H9 (cell line): ENCODE measurements around the gene SPATA6. TPM values are rescaled to one million over a fixed set of nuclear protein-coding genes. Genes with fewer than 3 reads are reported as not detected.

Experiments
- DNase-seq: peaks from one replicate; pipeline ENCODE4 v3.0.0-alpha.2; 2017
- H2AFZ ChIP-seq: one replicate; pipeline ENCODE4 v1.6.1; 2013; ENCODE audit warnings: mild to moderate bottlenecking, low read length, control low read depth, moderate library complexity
- H2AK5ac ChIP-seq: 2 replicates; pipeline ENCODE4 v1.6.1; 2013; ENCODE audit warnings: low read length, control low read depth, mixed read lengths; ENCODE audit not compliant: insufficient read length
- H2BK120ac ChIP-seq: one replicate; pipeline ENCODE4 v1.6.1; 2013; ENCODE audit warnings: low read depth, mild to moderate bottlenecking, low read length, control low read depth, inconsistent platforms; ENCODE audit not compliant: poor library complexity, severe bottlenecking
- H2BK12ac ChIP-seq: 2 replicates; pipeline ENCODE4 v1.6.1; 2013; ENCODE audit warnings: low read length, control low read depth, mixed read lengths, low read depth; ENCODE audit not compliant: insufficient read length
- H2BK15ac ChIP-seq: 2 replicates; pipeline ENCODE4 v1.6.1; 2013; ENCODE audit warnings: low read depth, low read length, control low read depth
- H2BK20ac ChIP-seq: one replicate; pipeline ENCODE4 v1.6.1; 2013; ENCODE audit warnings: low read depth, mild to moderate bottlenecking, low read length, control low read depth, inconsistent platforms; ENCODE audit not compliant: poor library complexity, severe bottlenecking
- H2BK5ac ChIP-seq: 2 replicates; pipeline ENCODE4 v1.6.1; 2013; ENCODE audit warnings: low read length, control low read depth, mixed read lengths; ENCODE audit not compliant: insufficient read length
- H3K14ac ChIP-seq: 2 replicates; pipeline ENCODE4 v1.6.1; 2013; ENCODE audit warnings: low read length, control low read depth; ENCODE audit not compliant: insufficient read depth
- H3K18ac ChIP-seq: 2 replicates; pipeline ENCODE4 v1.6.1; 2013; ENCODE audit warnings: low read depth, mild to moderate bottlenecking, mixed read lengths, low read length, control low read depth; ENCODE audit not compliant: insufficient read length
- H3K23ac ChIP-seq: 2 replicates; pipeline ENCODE4 v1.6.1; 2013; ENCODE audit warnings: low read length, control low read depth, mixed read lengths, low read depth; ENCODE audit not compliant: insufficient read length
- H3K23me2 ChIP-seq: 2 replicates; pipeline ENCODE4 v1.6.1; 2013; ENCODE audit warnings: low read depth, mild to moderate bottlenecking, mixed read lengths, low read length, control low read depth; ENCODE audit not compliant: insufficient read length, poor library complexity, severe bottlenecking
- H3K27ac ChIP-seq: 2 replicates; pipeline ENCODE4 v1.5.1; 2013; ENCODE audit warnings: low read length, control low read depth, mixed read lengths, low read depth; ENCODE audit not compliant: insufficient read length
- H3K27me3 ChIP-seq: 2 replicates; pipeline ENCODE4 v1.6.1; 2013; ENCODE audit warnings: low read length, control low read depth, inconsistent platforms; ENCODE audit not compliant: insufficient read depth
- H3K4ac ChIP-seq: 2 replicates; pipeline ENCODE4 v1.6.1; 2013; ENCODE audit warnings: low read depth, mild to moderate bottlenecking, control low read depth, inconsistent platforms, low read length, moderate library complexity
- H3K4me1 ChIP-seq: 2 replicates; pipeline ENCODE4 v1.6.1; 2013; ENCODE audit warnings: low read length, control low read depth, inconsistent platforms; ENCODE audit not compliant: insufficient read depth
- H3K4me2 ChIP-seq: 2 replicates; pipeline ENCODE4 v1.6.1; 2013; ENCODE audit warnings: low read length, control low read depth, mixed read lengths; ENCODE audit not compliant: insufficient read length, insufficient read depth
- H3K56ac ChIP-seq: 2 replicates; pipeline ENCODE4 v1.6.1; 2013; ENCODE audit warnings: low read depth, mild to moderate bottlenecking, mixed read lengths, low read length, control low read depth; ENCODE audit not compliant: insufficient read length
- H3K79me1 ChIP-seq: 2 replicates; pipeline ENCODE4 v1.6.1; 2013; ENCODE audit warnings: low read depth, mild to moderate bottlenecking, moderate library complexity, low read length, control low read depth, inconsistent platforms; ENCODE audit not compliant: insufficient read depth, poor library complexity, severe bottlenecking
- H3K79me2 ChIP-seq: 2 replicates; pipeline ENCODE4 v1.6.1; 2013; ENCODE audit warnings: low read length, control low read depth, inconsistent platforms; ENCODE audit not compliant: insufficient read depth
- H3K9ac ChIP-seq: 2 replicates; pipeline ENCODE4 v1.6.1; 2013; ENCODE audit warnings: low read length, control low read depth, mixed read lengths; ENCODE audit not compliant: insufficient read length; ENCODE audit errors: extremely low read depth
- H3K9me3 ChIP-seq: one replicate; pipeline ENCODE4 v1.6.1; 2013; ENCODE audit warnings: low read depth, low read length, inconsistent platforms; ENCODE audit not compliant: control insufficient read depth
- H3T11ph ChIP-seq: one replicate; pipeline ENCODE4 v1.6.1; 2013; ENCODE audit warnings: mild to moderate bottlenecking, low read length, control low read depth, inconsistent platforms
- H4K20me1 ChIP-seq: one replicate; pipeline ENCODE4 v1.6.1; 2013; ENCODE audit not compliant: control insufficient read depth, insufficient read length, insufficient read depth
- H4K5ac ChIP-seq: 2 replicates; pipeline ENCODE4 v1.6.1; 2013; ENCODE audit warnings: low read depth, mild to moderate bottlenecking, mixed read lengths, low read length, control low read depth; ENCODE audit not compliant: insufficient read length
- H4K8ac ChIP-seq: replicated peaks from 2 replicates; pipeline ENCODE4 v1.6.1; 2013; ENCODE audit warnings: low read length, control low read depth, mixed read lengths, low read depth; ENCODE audit not compliant: insufficient read length
- H4K91ac ChIP-seq: 2 replicates; pipeline ENCODE4 v1.6.1; 2013; ENCODE audit warnings: low read depth, mild to moderate bottlenecking, moderate library complexity, mixed read lengths, low read length, control low read depth; ENCODE audit not compliant: insufficient read length
- H3K27ac Mint-ChIP-seq, 3 experiments: 2 replicates in 2 of 3; 3 replicates in 1 of 3; pipeline ENCODE4 v1.8.0; 2020 to 2021; ENCODE audit warnings: mixed read lengths in 3 of 3, mild to moderate bottlenecking in 1 of 3, moderate library complexity in 1 of 3
- H3K27me3 Mint-ChIP-seq: 2 replicates; pipeline ENCODE4 v1.8.0; 2021; ENCODE audit warnings: low read depth, mild to moderate bottlenecking, moderate library complexity, mixed read lengths
- H3K36me3 Mint-ChIP-seq, 3 experiments: 2 replicates in 2 of 3; 3 replicates in 1 of 3; pipeline ENCODE4 v1.8.0; 2020 to 2021; ENCODE audit warnings: low read depth in 3 of 3, mixed read lengths in 3 of 3; ENCODE audit not compliant: insufficient read depth in 1 of 3
- H3K4me1 Mint-ChIP-seq, 2 experiments: 2 replicates each; pipeline ENCODE4 v1.8.0; 2020; ENCODE audit warnings: mixed read lengths in 2 of 2
- H3K4me3 Mint-ChIP-seq, 2 experiments: 2 replicates in 1 of 2; 3 replicates in 1 of 2; pipeline ENCODE4 v1.8.0; 2020 to 2021; ENCODE audit warnings: mild to moderate bottlenecking in 2 of 2, mixed read lengths in 2 of 2, moderate library complexity in 1 of 2
- H3K9me3 Mint-ChIP-seq, 2 experiments: 2 replicates in 1 of 2; 3 replicates in 1 of 2; pipeline ENCODE4 v1.8.0; 2020; ENCODE audit warnings: mild to moderate bottlenecking in 2 of 2, mixed read lengths in 2 of 2, moderate library complexity in 1 of 2
- WGBS: extraction: QIAGEN DNeasy Blood & Tissue Kit; methylation state at CpG from one replicate; pipeline ENCODE4 v1.1.7; 2013; ENCODE audit warnings: missing lambda C conversion rate, low lambda C conversion rate, mixed read lengths; ENCODE audit not compliant: insufficient read length; ENCODE audit errors: extremely low coverage; 5-methylcytosine and 5-hydroxymethylcytosine counted together
- total RNA-seq: library from RNA; stranded (reverse); gene quantifications from 2 replicates; pipeline ENCODE4 v1.2.1, GENCODE V29; 2021
- TF ChIP-seq, protein P1 (sequence below): fragments of 200-600 bp; sonication (generic); conservative IDR thresholded peaks from 3 replicates; pipeline ENCODE4 v1.8.0; 2021; ENCODE audit warnings: antibody characterized with exemption, mild to moderate bottlenecking

The SPATA6 gene
- total RNA-seq, 1 experiment from 2014 or later = 8.0 TPM

DNA sequence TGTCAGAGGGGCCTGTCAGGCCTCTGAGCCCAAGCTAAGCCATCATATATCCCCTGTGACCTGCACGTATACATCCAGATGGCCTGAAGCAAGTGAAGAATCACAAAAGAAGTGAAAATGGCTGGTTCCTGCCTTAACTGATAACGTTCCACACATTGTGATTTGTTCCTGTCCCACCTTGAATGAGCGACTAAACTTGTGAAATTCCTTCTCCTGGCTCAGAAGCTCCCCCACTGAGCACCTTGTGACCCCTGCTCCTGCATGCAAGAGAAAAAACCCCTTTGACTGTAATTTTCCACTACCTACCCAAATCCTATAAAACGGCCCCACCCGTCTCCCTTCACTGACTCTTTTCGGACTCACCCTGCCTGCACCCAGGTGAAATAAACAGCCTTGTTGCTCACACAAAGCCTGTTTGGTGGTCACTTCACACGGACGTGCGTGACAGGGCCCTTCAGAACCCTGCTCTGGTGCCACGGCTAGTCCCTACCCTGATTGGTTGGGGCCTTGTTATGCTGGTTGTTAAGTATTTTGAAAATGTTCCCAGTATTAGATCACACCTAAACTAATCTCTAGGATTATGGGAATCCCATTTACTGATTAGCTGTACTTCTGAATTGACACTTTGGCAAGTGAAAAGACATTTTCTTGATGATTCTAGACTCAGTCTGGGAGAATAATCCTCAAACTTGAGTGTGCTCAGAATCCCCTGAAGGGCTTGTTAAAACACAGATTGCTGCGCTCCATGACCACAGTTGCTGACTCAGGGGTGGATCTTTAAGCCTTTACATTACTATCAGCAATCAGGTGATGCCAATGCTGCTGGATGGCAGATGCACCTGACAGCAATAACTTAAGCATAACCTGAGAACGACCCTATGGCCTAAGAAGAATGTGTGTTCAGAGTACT lies 28.8 kb upstream of the SPATA6 start:
- Histone ChIP-seq H2BK120ac (no peak overlapping the region), H4K20me1 (no peaks in the 10 kb centered on the region), H4K8ac (no peak overlapping the region), H3K27ac (no peak overlapping the region), H2BK15ac (no peak overlapping the region), H2AK5ac (no peak overlapping the region), H3K4ac (no peak overlapping the region), H2BK5ac (no peak overlapping the region), H3K18ac (no peak overlapping the region), H4K5ac (no peak overlapping the region), H2BK12ac (no peak overlapping the region), H3K9me3 (no peaks in the 10 kb centered on the region), H3K27me3 (no peaks in the 10 kb centered on the region), H2BK20ac (no peak overlapping the region), H3K79me1 (no peaks in the 10 kb centered on the region), H3K4me2 (no peak overlapping the region), H3K9ac (no peak overlapping the region), H3K23me2 (no peaks in the 10 kb centered on the region), H3K23ac (no peak overlapping the region), H4K91ac (no peak overlapping the region), H3T11ph (no peak overlapping the region), H3K79me2 (no peaks in the 10 kb centered on the region), H3K56ac (no peak overlapping the region), H3K14ac (no peak overlapping the region), H2AFZ (no peak overlapping the region), H3K4me1 (peaks cover 18% of the 10 kb centered on the region; the same call in 1 of the 2 replicates)
- WGBS = no CpG with 5 or more reads among the region's 12 CpGs
- no peaks in the 10 kb centered on the region for H3K9me3 Mint-ChIP-seq
- no peak overlapping the region for H3K4me3 Mint-ChIP-seq
- peak overlapping the region in 1 of 3 experiments; percentile 0; a peak in 1 of 7 replicates for H3K27ac Mint-ChIP-seq
- TF ChIP-seq, protein P1, sequence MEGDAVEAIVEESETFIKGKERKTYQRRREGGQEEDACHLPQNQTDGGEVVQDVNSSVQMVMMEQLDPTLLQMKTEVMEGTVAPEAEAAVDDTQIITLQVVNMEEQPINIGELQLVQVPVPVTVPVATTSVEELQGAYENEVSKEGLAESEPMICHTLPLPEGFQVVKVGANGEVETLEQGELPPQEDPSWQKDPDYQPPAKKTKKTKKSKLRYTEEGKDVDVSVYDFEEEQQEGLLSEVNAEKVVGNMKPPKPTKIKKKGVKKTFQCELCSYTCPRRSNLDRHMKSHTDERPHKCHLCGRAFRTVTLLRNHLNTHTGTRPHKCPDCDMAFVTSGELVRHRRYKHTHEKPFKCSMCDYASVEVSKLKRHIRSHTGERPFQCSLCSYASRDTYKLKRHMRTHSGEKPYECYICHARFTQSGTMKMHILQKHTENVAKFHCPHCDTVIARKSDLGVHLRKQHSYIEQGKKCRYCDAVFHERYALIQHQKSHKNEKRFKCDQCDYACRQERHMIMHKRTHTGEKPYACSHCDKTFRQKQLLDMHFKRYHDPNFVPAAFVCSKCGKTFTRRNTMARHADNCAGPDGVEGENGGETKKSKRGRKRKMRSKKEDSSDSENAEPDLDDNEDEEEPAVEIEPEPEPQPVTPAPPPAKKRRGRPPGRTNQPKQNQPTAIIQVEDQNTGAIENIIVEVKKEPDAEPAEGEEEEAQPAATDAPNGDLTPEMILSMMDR = no peak
- DNase-seq = peak; percentile 76
- H3K4me1 Mint-ChIP-seq = peaks cover 29 to 31% of the 10 kb centered on the region in 2 experiments
- no peaks in the 10 kb centered on the region for H3K36me3 Mint-ChIP-seq
- H3K27me3 Mint-ChIP-seq = no peaks in the 10 kb centered on the region; the same call in 1 of the 2 replicates
